ENCODE results near the gene PITPNM3.

The PITPNM3 gene

GRCh38 chr17:6439951-6440350, 116.4 kb downstream of the PITPNM3 start:
- in situ Hi-C loops (cut with HindIII; ENCODE audit: low pct_ligation_motif_present, low sequenced_read_pairs) = no loop called here
- Histone ChIP-seq H3K27ac (no peak overlapping the region), H3K36me3 (replicated peaks) (no peaks in the 10 kb centered on the region), H3K4me3 (ENCODE audit: low read depth, low read length) (no peak overlapping the region), H3K27me3 (replicated peaks) (peaks cover 3% of the 10 kb centered on the region)
- no peak for DNase-seq
- no peak for TF ChIP-seq CTCF (IDR thresholded peaks at IDR 0.05; ENCODE audit: low read depth, low read length, missing control alignments)

- in situ Hi-C loops (cut with HindIII; ENCODE audit: low pct_ligation_motif_present, low sequenced_read_pairs) = no loop called here
Observed at GRCh38 chr17:6437956-6438355, 118.4 kb downstream of the PITPNM3 start.

GRCh38 chr17:6437466-6437865, 118.9 kb downstream of the PITPNM3 start:
- DNase-seq = no peak
- no peaks in the 10 kb centered on the region for H3K36me3 ChIP-seq (replicated peaks)
- in situ Hi-C loops (cut with HindIII; ENCODE audit: low pct_ligation_motif_present, low sequenced_read_pairs) = no loop called here
- TF ChIP-seq CTCF (IDR thresholded peaks at IDR 0.05; ENCODE audit: low read depth, low read length, missing control alignments) = no peak
- no peak overlapping the region for H3K27ac ChIP-seq
- no peak overlapping the region for H3K4me3 ChIP-seq (ENCODE audit: low read depth, low read length)
- H3K27me3 ChIP-seq (replicated peaks) = peaks cover 3% of the 10 kb centered on the region

More at GRCh38 chr17:6437956-6438355, 118.4 kb downstream of the PITPNM3 start:
- peaks cover 3% of the 10 kb centered on the region for H3K27me3 ChIP-seq (replicated peaks)
- no peak overlapping the region for H3K27ac ChIP-seq
- H3K36me3 ChIP-seq (replicated peaks) = no peaks in the 10 kb centered on the region
- TF ChIP-seq CTCF (IDR thresholded peaks at IDR 0.05; ENCODE audit: low read depth, low read length, missing control alignments) = no peak
- no peak overlapping the region for H3K4me3 ChIP-seq (ENCODE audit: low read depth, low read length)
- DNase-seq = no peak

- peaks cover 3% of the 10 kb centered on the region for H3K27me3 ChIP-seq (replicated peaks)
- peak; percentile 48 for DNase-seq
- H3K4me3 ChIP-seq (ENCODE audit: low read depth, low read length) = no peak overlapping the region
- no peaks in the 10 kb centered on the region for H3K36me3 ChIP-seq (replicated peaks)
- TF ChIP-seq CTCF (IDR thresholded peaks at IDR 0.05; ENCODE audit: low read depth, low read length, missing control alignments) = peak; percentile 91
- in situ Hi-C loops (cut with HindIII; ENCODE audit: low pct_ligation_motif_present, low sequenced_read_pairs) = no loop called here
- H3K27ac ChIP-seq = no peak overlapping the region
Observed at GRCh38 chr17:6435968-6436367, 120.4 kb downstream of the PITPNM3 start.

- DNase-seq = no peak
- no peak for TF ChIP-seq CTCF (IDR thresholded peaks at IDR 0.05; ENCODE audit: low read depth, low read length, missing control alignments)
- in situ Hi-C loops (cut with HindIII; ENCODE audit: low pct_ligation_motif_present, low sequenced_read_pairs) = no loop called here
- no peak within 1 kb of the TSS for H3K27ac ChIP-seq
- no peak within 1 kb of the TSS for H3K4me3 ChIP-seq (ENCODE audit: low read depth, low read length)
- no peaks in the 10 kb centered on the region for H3K36me3 ChIP-seq (replicated peaks)
- peaks cover 3% of the 10 kb centered on the region for H3K27me3 ChIP-seq (replicated peaks)
Observed at GRCh38 chr17:6435051-6435450, 121.3 kb downstream of the PITPNM3 start, which contains the start of gene AIPL1. AIPL1 (minus strand) TSS chr17:6435121; CDS start chr17:6435104, 17 bp downstream.

GRCh38 chr17:6430769-6431168, 125.6 kb downstream of the PITPNM3 start:
- Histone ChIP-seq H3K4me3 (ENCODE audit: low read depth, low read length) (no peak overlapping the region), H3K27me3 (replicated peaks) (no peaks in the 10 kb centered on the region), H3K27ac (no peak overlapping the region), H3K36me3 (replicated peaks) (no peaks in the 10 kb centered on the region)
- peak; percentile 53 for TF ChIP-seq CTCF (IDR thresholded peaks at IDR 0.05; ENCODE audit: low read depth, low read length, missing control alignments)
- in situ Hi-C loops (cut with HindIII; ENCODE audit: low pct_ligation_motif_present, low sequenced_read_pairs) = no loop called here
- no peak for DNase-seq
